BJ (cell line): ENCODE results near the gene ZNF746. TPM values are rescaled to one million over a fixed set of nuclear protein-coding genes. Genes with fewer than 3 reads are reported as not detected.

Experiments
- CTCF ChIA-PET: fragments of 350-600 bp; formaldehyde crosslinking; extraction: SDS; loops from one replicate; lab custom pipeline; 2021; ENCODE audit warnings: antibody characterized with exemption, inconsistent platforms; lab: Yijun Ruan, JAX
- POLR2A ChIA-PET: fragments of 300-600 bp; sonication (Branson Sonifier 250); formaldehyde crosslinking; extraction: SDS; loops from one replicate; lab custom pipeline; 2021; ENCODE audit warnings: antibody characterized with exemption; lab: Charles Lee
- DNase-seq: peaks from one replicate; pipeline ENCODE4 v3.0.0-alpha.2; 2011; ENCODE audit warnings: low read depth
- H3K27me3 ChIP-seq: 2 replicates; pipeline ENCODE4 v1.6.0; 2011; ENCODE audit warnings: low read length; ENCODE audit not compliant: control insufficient read depth, insufficient read depth
- H3K36me3 ChIP-seq: 2 replicates; pipeline ENCODE4 v1.5.1; 2011; ENCODE audit warnings: low read length; ENCODE audit not compliant: control insufficient read depth, insufficient read depth
- H3K4me3 ChIP-seq: 2 replicates; pipeline ENCODE4 v1.5.1; 2011; ENCODE audit warnings: low read depth, mild to moderate bottlenecking, control low read depth, low read length
- polyA plus RNA-seq: library from polyadenylated mRNA; depleted of rRNA; stranded (reverse); fragments of >200 nt; gene quantifications from 2 replicates; pipeline ENCODE4 v1.2.3, GENCODE V29; 2011
- TF ChIP-seq, protein P1 (sequence below): IDR thresholded peaks from 2 replicates; pipeline ENCODE4 v1.5.1; 2011; ENCODE audit warnings: low read depth, mild to moderate bottlenecking, control low read depth, inconsistent platforms, low read length, moderate library complexity; ENCODE audit not compliant: insufficient read depth

Gene ZNF746
- polyA plus RNA-seq, 1 experiment = 5.4 TPM

DNA sequence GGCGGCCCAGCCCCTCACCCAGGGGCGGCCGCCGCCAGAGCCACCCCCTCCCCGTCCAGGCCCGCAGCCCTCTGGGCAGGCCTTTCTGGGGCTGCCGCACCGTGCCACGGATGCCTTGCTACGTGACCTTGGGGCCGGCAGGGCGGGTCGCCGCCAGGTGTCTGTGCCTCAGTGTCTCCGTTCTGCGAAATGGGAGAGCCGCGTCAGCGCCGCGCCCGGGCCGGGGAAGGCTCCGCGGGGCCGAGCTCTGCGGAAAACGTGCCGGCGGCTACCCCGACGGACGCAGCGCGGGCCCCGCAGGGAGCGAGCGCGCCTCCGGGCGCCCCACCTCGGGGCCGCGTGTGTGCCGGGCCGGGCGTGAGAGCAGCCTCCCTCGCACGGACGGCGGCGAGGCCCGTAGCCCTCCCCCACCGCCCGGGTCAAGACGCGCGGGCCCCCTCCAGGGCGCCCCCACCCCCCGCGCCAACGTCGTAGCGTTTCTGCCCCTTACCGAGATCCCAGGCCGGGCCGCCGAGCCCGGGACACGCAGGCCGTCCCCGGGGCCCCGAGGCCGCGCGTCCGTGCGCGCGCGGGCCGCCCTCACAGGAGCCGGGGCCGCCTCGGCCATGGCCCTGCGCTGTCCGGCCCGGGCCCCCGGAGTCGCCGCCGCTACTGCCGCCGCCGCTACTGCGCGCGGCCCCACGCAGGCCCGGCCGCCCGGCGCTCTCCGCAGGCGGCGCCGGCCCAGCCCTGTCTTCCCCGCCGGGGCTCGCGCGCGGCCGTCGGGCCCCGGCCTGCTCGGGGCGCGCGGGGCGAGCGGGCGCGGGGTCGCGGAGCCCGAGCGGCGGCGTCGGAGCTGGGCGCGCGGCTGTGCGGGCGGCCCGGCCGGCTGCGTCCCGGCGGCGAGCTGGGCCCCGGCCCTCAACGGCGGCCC lies 37.8 kb downstream of the ZNF746 start:
- POLR2A ChIA-PET = no interaction called here
- Histone ChIP-seq H3K4me3 (peak overlapping the region; percentile 63), H3K36me3 (peaks cover 4% of the 10 kb centered on the region), H3K27me3 (no peaks in the 10 kb centered on the region)
- DNase-seq = no peak
- CTCF ChIA-PET = interaction anchor here (0.7 to 2.5 kb wide), 7 partner anchors 8 to 150 kb away, joined by 3 to 9 read pairs (median 5); no protein-coding TSS in a partner anchor
- TF ChIP-seq, protein P1, sequence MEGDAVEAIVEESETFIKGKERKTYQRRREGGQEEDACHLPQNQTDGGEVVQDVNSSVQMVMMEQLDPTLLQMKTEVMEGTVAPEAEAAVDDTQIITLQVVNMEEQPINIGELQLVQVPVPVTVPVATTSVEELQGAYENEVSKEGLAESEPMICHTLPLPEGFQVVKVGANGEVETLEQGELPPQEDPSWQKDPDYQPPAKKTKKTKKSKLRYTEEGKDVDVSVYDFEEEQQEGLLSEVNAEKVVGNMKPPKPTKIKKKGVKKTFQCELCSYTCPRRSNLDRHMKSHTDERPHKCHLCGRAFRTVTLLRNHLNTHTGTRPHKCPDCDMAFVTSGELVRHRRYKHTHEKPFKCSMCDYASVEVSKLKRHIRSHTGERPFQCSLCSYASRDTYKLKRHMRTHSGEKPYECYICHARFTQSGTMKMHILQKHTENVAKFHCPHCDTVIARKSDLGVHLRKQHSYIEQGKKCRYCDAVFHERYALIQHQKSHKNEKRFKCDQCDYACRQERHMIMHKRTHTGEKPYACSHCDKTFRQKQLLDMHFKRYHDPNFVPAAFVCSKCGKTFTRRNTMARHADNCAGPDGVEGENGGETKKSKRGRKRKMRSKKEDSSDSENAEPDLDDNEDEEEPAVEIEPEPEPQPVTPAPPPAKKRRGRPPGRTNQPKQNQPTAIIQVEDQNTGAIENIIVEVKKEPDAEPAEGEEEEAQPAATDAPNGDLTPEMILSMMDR = no peak

DNA sequence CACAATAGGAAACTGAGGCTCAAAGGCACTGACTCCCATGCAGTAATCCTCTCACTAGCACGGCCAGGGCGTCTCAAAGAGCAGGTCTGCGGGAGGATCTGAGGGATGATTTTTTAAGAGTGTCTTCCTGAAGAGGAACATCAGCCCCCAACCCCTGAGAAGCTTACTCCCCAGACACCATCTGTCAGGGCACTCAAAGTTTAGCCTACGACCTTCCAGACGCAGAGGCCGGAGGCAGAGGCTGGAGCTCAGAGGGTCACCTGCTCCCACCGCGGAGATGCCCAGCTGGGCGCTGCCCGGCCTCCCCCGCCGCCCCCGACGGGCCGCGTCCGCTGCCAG lies 38.4 kb downstream of the ZNF746 start:
- Histone ChIP-seq H3K36me3 (peaks cover 5% of the 10 kb centered on the region), H3K27me3 (no peaks in the 10 kb centered on the region), H3K4me3 (peak overlapping the region; percentile 63)
- POLR2A ChIA-PET = no interaction called here
- CTCF ChIA-PET = interaction anchor here (1.0 to 2.5 kb wide), 4 partner anchors 9 to 140 kb away, joined by 3 to 7 read pairs (median 4); no protein-coding TSS in a partner anchor
- no peak for DNase-seq
- TF ChIP-seq, protein P1 = no peak

DNA sequence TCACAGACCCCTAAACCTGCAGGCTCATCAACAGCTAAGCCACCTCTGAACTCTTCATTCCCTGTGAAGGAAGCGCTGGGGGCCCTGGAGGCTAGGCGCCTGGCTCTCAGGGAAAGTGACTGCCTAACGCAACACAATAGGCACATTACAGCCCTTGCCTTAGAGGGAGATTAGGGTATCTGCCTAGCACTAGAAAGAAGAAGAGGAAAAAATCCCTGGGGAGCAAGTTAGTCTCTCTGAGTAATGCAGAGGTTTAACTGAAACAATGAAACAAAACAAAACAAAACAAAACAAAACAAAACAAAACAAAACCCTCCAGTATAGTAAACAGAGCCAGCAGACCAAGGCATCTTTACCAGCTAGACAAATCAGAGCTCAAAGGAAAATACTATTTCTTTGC lies 39.4 kb downstream of the ZNF746 start:
- POLR2A ChIA-PET = no interaction called here
- CTCF ChIA-PET = interaction anchor here (1.0 to 2.5 kb wide), 3 partner anchors 10 to 26 kb away, joined by 3 to 7 read pairs (median 5); no protein-coding TSS in a partner anchor
- H3K36me3 ChIP-seq = peaks cover 5% of the 10 kb centered on the region
- TF ChIP-seq, protein P1 = no peak
- no peaks in the 10 kb centered on the region for H3K27me3 ChIP-seq
- H3K4me3 ChIP-seq = no peak overlapping the region
- no peak for DNase-seq

DNA sequence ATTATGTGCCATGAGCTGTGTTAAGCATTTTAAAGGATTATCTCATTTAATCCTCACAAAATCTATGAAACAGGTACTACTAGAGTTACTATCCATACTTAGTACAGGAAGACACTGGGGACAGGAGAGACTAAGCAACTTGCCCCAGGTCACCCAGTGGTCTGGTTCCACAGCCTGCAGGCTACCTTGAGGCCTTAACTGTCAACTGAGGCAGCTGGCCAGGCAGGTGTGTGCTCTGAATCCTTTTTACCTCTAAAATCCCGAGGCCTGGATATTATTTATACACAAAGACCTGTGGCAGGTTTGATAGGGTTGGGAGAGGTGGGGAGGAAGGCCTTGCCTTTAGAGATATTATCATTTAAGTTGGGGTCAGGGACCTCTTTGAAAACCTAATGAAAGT lies 39.8 kb downstream of the ZNF746 start:
- DNase-seq = no peak
- ChIA-PET POLR2A (no interaction called here), CTCF (interaction anchor here (0.8 to 2.5 kb wide), 2 partner anchors 10 to 148 kb away, joined by 4 to 7 read pairs; no protein-coding TSS in a partner anchor)
- Histone ChIP-seq H3K27me3 (no peaks in the 10 kb centered on the region), H3K36me3 (peaks cover 5% of the 10 kb centered on the region), H3K4me3 (no peak overlapping the region)
- TF ChIP-seq, protein P1 = no peak
